DND-41 (cell line): ENCODE data around the gene POLR1H.
A peak's percentile ranks its signal among the peaks of the same experiment; 100 is the strongest.

ENCODE experiments used
- ATAC-seq: fragments of 200-7000 bp; cut with Tn5 transposase; 3 replicates; pipeline ENCODE4 v1.9.1; 2021; ENCODE audit warnings: low read depth; ENCODE audit not compliant: insufficient read depth
- DNase-seq: peaks from one replicate; pipeline ENCODE4 v3.0.0-alpha.2; 2020
- H2AFZ ChIP-seq: 2 replicates; pipeline ENCODE4 v1.6.0; 2012; ENCODE audit warnings: low read depth, low read length
- H3K27ac ChIP-seq: 2 replicates; pipeline ENCODE4 v1.5.1; 2012; ENCODE audit warnings: low read length, inconsistent platforms
- H3K27me3 ChIP-seq: fragments of 200-600 bp; sonication (generic); 2 replicates; pipeline ENCODE4 v1.6.0; 2012; ENCODE audit warnings: low read length, mild to moderate bottlenecking, inconsistent platforms; ENCODE audit not compliant: insufficient read depth, poor library complexity
- H3K36me3 ChIP-seq: 2 replicates; pipeline ENCODE4 v1.5.1; 2012; ENCODE audit warnings: low read length, inconsistent platforms; ENCODE audit not compliant: insufficient read depth
- H3K4me1 ChIP-seq: 2 replicates; pipeline ENCODE4 v1.5.1; 2012; ENCODE audit warnings: mild to moderate bottlenecking, low read length; ENCODE audit not compliant: insufficient read depth
- H3K4me2 ChIP-seq: 2 replicates; pipeline ENCODE4 v1.6.0; 2012; ENCODE audit warnings: mild to moderate bottlenecking, moderate library complexity, low read length, inconsistent platforms; ENCODE audit not compliant: insufficient read depth
- H3K4me3 ChIP-seq, 2 experiments: fragments of 200-600 bp in 1 of 2; shearing (Covaris generic) in 1 of 2; 2 replicates each; pipeline ENCODE4 v1.5.1; 2012 to 2016; ENCODE audit warnings: inconsistent platforms in 2 of 2, low read length in 2 of 2, mild to moderate bottlenecking in 2 of 2, low read depth in 1 of 2, moderate library complexity in 1 of 2
- H3K79me2 ChIP-seq: 2 replicates; pipeline ENCODE4 v1.6.0; 2012; ENCODE audit warnings: low read length, inconsistent platforms; ENCODE audit not compliant: insufficient read depth
- H3K9ac ChIP-seq: 2 replicates; pipeline ENCODE4 v1.6.0; 2012; ENCODE audit warnings: low read depth, mild to moderate bottlenecking, inconsistent platforms, low read length, moderate library complexity
- H3K9me3 ChIP-seq: 2 replicates; pipeline ENCODE4 v1.5.1; 2012; ENCODE audit warnings: low read length, moderate library complexity, mild to moderate bottlenecking, inconsistent platforms; ENCODE audit not compliant: insufficient read depth, severe bottlenecking
- H4K20me1 ChIP-seq: 2 replicates; pipeline ENCODE4 v1.6.0; 2012; ENCODE audit warnings: low read length; ENCODE audit not compliant: insufficient read depth
- CTCF ChIP-seq: IDR thresholded peaks from 2 replicates; pipeline ENCODE4 v1.5.1; 2012; ENCODE audit warnings: borderline replicate concordance, low read length, moderate library complexity, mild to moderate bottlenecking; ENCODE audit not compliant: poor library complexity, severe bottlenecking; ENCODE audit errors: extremely low read depth
- EZH2 ChIP-seq: IDR thresholded peaks from 3 replicates; pipeline ENCODE4 v1.6.1; 2012; ENCODE audit warnings: borderline replicate concordance, low read depth, mild to moderate bottlenecking, moderate library complexity, low read length, inconsistent platforms; ENCODE audit not compliant: severe bottlenecking

POLR1H gene

GRCh38 chr6:30053682-30054081 lies 7.4 kb upstream of the POLR1H start:
- Histone ChIP-seq H3K27me3 (no peaks in the 10 kb centered on the region), H3K9me3 (no peaks in the 10 kb centered on the region), H3K79me2 (no peaks in the 10 kb centered on the region), H2AFZ (no peak overlapping the region), H3K36me3 (0 out of 2 replicates have a peak, but pooled peaks cover 5% of the 10 kb centered on the region), H3K4me2 (no peak overlapping the region), H3K9ac (no peak overlapping the region), H3K4me3 (no peak overlapping the region), H3K27ac (no peak overlapping the region), H4K20me1 (no peaks in the 10 kb centered on the region), H3K4me1 (no peaks in the 10 kb centered on the region)
- TF ChIP-seq EZH2: no peak
- TF ChIP-seq CTCF: no peak
- DNase-seq (no peak), ATAC-seq (no peak)

- no peaks in the 10 kb centered on the region for H3K9me3 ChIP-seq
These were observed 5.6 kb upstream of the POLR1H start for GRCh38 chr6:30055513-30055912.

GRCh38 chr6:30060606-30061091 lies 416 bp upstream of the POLR1H start:
- Histone ChIP-seq H3K27me3 (no peaks in the 10 kb centered on the region), H3K4me3 (peak overlapping the region; percentile 71 to 83), H3K4me2 (peak overlapping the region; percentile 87), H3K27ac (peak overlapping the region; percentile 86), H4K20me1 (no peaks in the 10 kb centered on the region), H3K36me3 (peaks cover 21% of the 10 kb centered on the region), H3K79me2 (peaks cover 42% of the 10 kb centered on the region), H3K4me1 (peaks cover 48% of the 10 kb centered on the region), H3K9me3 (no peaks in the 10 kb centered on the region), H2AFZ (peak overlapping the region; percentile 79), H3K9ac (peak overlapping the region; percentile 73)
- TF ChIP-seq EZH2 (no peak), CTCF (no peak)
- no peak for ATAC-seq
- DNase-seq: peak; percentile 32

More at GRCh38 chr6:30055513-30055912, 5.6 kb upstream of the POLR1H start:
- Histone ChIP-seq H3K27me3 (no peaks in the 10 kb centered on the region), H3K36me3 (0 out of 2 replicates have a peak, but pooled peaks cover 5% of the 10 kb centered on the region), H3K79me2 (peaks cover 9% of the 10 kb centered on the region), H3K4me1 (peaks cover 14% of the 10 kb centered on the region), H3K4me2 (no peak overlapping the region), H2AFZ (no peak overlapping the region), H4K20me1 (no peaks in the 10 kb centered on the region), H3K27ac (no peak overlapping the region), H3K9ac (no peak overlapping the region), H3K4me3 (no peak overlapping the region)
- TF ChIP-seq EZH2 (no peak), CTCF (no peak)
- DNase-seq (no peak), ATAC-seq (no peak)
